HepG2 (cell line): Measurements from ENCODE around the gene CMTM4. TPM values are rescaled to one million over a fixed set of nuclear protein-coding genes. Genes with fewer than 3 reads are reported as not detected.

Experiments
- ATAC-seq: fragments of 200-7000 bp; cut with Tn5 transposase; 3 replicates; pipeline ENCODE4 v1.9.1; 2020; ENCODE audit warnings: mild to moderate bottlenecking, moderate library complexity
- BruUV-seq: library from RNA; stranded (reverse); fragments of 400-500 nt; replicated peaks from 2 replicates; lab custom pipeline; 2021; lab: Mats Ljungman, UMichigan
- CTCF ChIA-PET: fragments of 300-600 bp; formaldehyde crosslinking; extraction: SDS; loops from one replicate; lab custom pipeline; 2021; ENCODE audit warnings: low total read pairs, inconsistent platforms, low intra/inter-chr PET ratio; lab: Yijun Ruan, JAX
- POLR2A ChIA-PET: fragments of 350-600 bp; sonication (Branson Sonifier 250); formaldehyde crosslinking; loops from one replicate; lab custom pipeline; 2020; ENCODE audit warnings: antibody characterized with exemption, inconsistent platforms; lab: Yijun Ruan, JAX
- DNase-seq: peaks from one replicate; pipeline ENCODE4 v3.0.0-alpha.2; 2015; ENCODE audit warnings: low spot score
- FAIRE-seq: peaks from 3 replicates; lab custom pipeline; 2011; peaks lifted over from hg19 to GRCh38; lab: Jason Lieb, UNC
- H2AFZ ChIP-seq: one replicate; pipeline ENCODE4 v1.6.1; 2011; ENCODE audit warnings: low read length, inconsistent platforms
- H3K27ac ChIP-seq: fragments of 300-600 bp; 3 replicates; pipeline ENCODE4 v1.8.0; 2011; ENCODE audit warnings: mixed run types, mild to moderate bottlenecking, mixed read lengths, low read length, inconsistent platforms; ENCODE audit not compliant: insufficient read depth; ENCODE audit errors: extremely low read length
- H3K27me3 ChIP-seq, 2 experiments: fragments of 200-600 bp in 1 of 2; 2 replicates in 1 of 2; 3 replicates in 1 of 2; pipeline versions ENCODE4 v1.6.0 to v1.8.0; 2011; ENCODE audit warnings: low read length in 2 of 2, mild to moderate bottlenecking in 2 of 2, moderate library complexity in 2 of 2, inconsistent platforms in 1 of 2; ENCODE audit not compliant: insufficient read depth in 2 of 2, control insufficient read depth in 1 of 2
- H3K36me3 ChIP-seq, 2 experiments: fragments of 200-600 bp in 1 of 2; replicated peaks in 1 of 2; 2 replicates in 1 of 2; 3 replicates in 1 of 2; pipeline versions ENCODE4 v1.5.1 to v1.8.0; 2011; ENCODE audit warnings: low read length in 2 of 2, inconsistent platforms in 1 of 2; ENCODE audit not compliant: insufficient read depth in 2 of 2, control insufficient read depth in 1 of 2
- H3K4me1 ChIP-seq: 2 replicates; pipeline ENCODE4 v1.5.1; 2012; ENCODE audit warnings: low read length, inconsistent platforms; ENCODE audit not compliant: insufficient read depth
- H3K4me2 ChIP-seq: 2 replicates; pipeline ENCODE4 v1.6.0; 2011; ENCODE audit warnings: low read depth, low read length, inconsistent platforms
- H3K4me3 ChIP-seq, 3 experiments: fragments of 200-600 bp in 1 of 3; sonication (generic), shearing (Covaris generic) in 1 of 3; replicated peaks in 1 of 3; 2 replicates each; pipeline ENCODE4 v1.5.1; 2011 to 2016; ENCODE audit warnings: low read length in 3 of 3, inconsistent platforms in 2 of 3, low read depth in 2 of 3, mild to moderate bottlenecking in 2 of 3, control low read depth in 1 of 3, mixed read lengths in 1 of 3; ENCODE audit not compliant: insufficient read depth in 1 of 3
- H3K79me2 ChIP-seq: one replicate; pipeline ENCODE4 v1.6.1; 2011; ENCODE audit warnings: low read length, inconsistent platforms; ENCODE audit not compliant: insufficient read depth
- H3K9ac ChIP-seq: 2 replicates; pipeline ENCODE4 v1.6.0; 2011; ENCODE audit warnings: mild to moderate bottlenecking, low read depth, low read length, inconsistent platforms; ENCODE audit not compliant: insufficient read depth
- H3K9me3 ChIP-seq: 2 replicates; pipeline ENCODE4 v1.5.1; 2012; ENCODE audit warnings: mild to moderate bottlenecking, low read length
- H4K20me1 ChIP-seq: 2 replicates; pipeline ENCODE4 v1.6.0; 2011; ENCODE audit warnings: inconsistent platforms, mild to moderate bottlenecking, low read length, moderate library complexity; ENCODE audit not compliant: insufficient read depth
- CEBPB ChIP-seq: IDR thresholded peaks from 2 replicates; pipeline ENCODE4 v1.6.1; 2011; ENCODE audit warnings: low read depth, low read length, improper control_type of control experiment, borderline replicate concordance
- CENPX ChIP-seq: sonication (generic); formaldehyde crosslinking; IDR thresholded peaks from 2 replicates; pipeline ENCODE4 v1.9.0; 2021; ENCODE audit warnings: mild to moderate bottlenecking, missing genetic modification reagents, moderate library complexity
- CHD4 ChIP-seq: fragments of 200-600 bp; sonication (generic); IDR thresholded peaks from 2 replicates; pipeline ENCODE4 v1.7.0; 2017; ENCODE audit warnings: mild to moderate bottlenecking, low read length, borderline replicate concordance
- DPF2 ChIP-seq: sonication (generic); formaldehyde crosslinking; IDR thresholded peaks from 2 replicates; pipeline ENCODE4 v1.4.0; 2020; ENCODE audit warnings: mild to moderate bottlenecking, low read depth, missing genetic modification reagents, borderline replicate concordance
- NCOR1 ChIP-seq: fragments of 200-600 bp; sonication (generic); IDR thresholded peaks from 2 replicates; pipeline ENCODE4 v1.7.0; 2017; ENCODE audit warnings: antibody characterized with exemption, low read length, borderline replicate concordance
- NFE2L1 ChIP-seq: sonication (generic); formaldehyde crosslinking; IDR thresholded peaks from 2 replicates; pipeline ENCODE4 v1.4.0; 2020; ENCODE audit warnings: missing genetic modification reagents, mild to moderate bottlenecking, borderline replicate concordance
- NFE2L2 ChIP-seq: fragments of 150-350 bp; IDR thresholded peaks from 2 replicates; pipeline ENCODE4 v1.6.1; 2014; ENCODE audit warnings: low read length
- RFXANK ChIP-seq: IDR thresholded peaks from 2 replicates; pipeline ENCODE4 v1.6.1; 2016
- RNF219 ChIP-seq: sonication (generic); formaldehyde crosslinking; IDR thresholded peaks from 2 replicates; pipeline ENCODE4 v1.5.0; 2020; ENCODE audit warnings: mild to moderate bottlenecking, missing genetic modification reagents
- TBX2 ChIP-seq: sonication (generic); formaldehyde crosslinking; IDR thresholded peaks from 2 replicates; pipeline ENCODE4 v1.5.0; 2020; ENCODE audit warnings: missing genetic modification reagents, mild to moderate bottlenecking, borderline replicate concordance
- TCF7L2 ChIP-seq: IDR thresholded peaks from 2 replicates; pipeline ENCODE4 v1.6.1; 2011; ENCODE audit warnings: mild to moderate bottlenecking, low read depth, low read length, moderate library complexity
- TRAFD1 ChIP-seq: sonication (generic); formaldehyde crosslinking; IDR thresholded peaks from 2 replicates; pipeline ENCODE4 v1.5.1; 2020; ENCODE audit warnings: missing genetic modification reagents, mild to moderate bottlenecking, borderline replicate concordance
- XRCC5 ChIP-seq: fragments of 200-400 bp; formaldehyde crosslinking; optimal IDR thresholded peaks from 2 replicates; pipeline ENCODE3; 2017; ENCODE audit warnings: mild to moderate bottlenecking, low read length
- ZNF629 ChIP-seq: sonication (generic); formaldehyde crosslinking; conservative IDR thresholded peaks from 2 replicates; pipeline ENCODE4 v1.5.0; 2020; ENCODE audit warnings: missing genetic modification reagents
- ZNF713 ChIP-seq: sonication (generic); formaldehyde crosslinking; IDR thresholded peaks from 2 replicates; pipeline ENCODE4 v1.4.0; 2020; ENCODE audit warnings: mild to moderate bottlenecking, missing genetic modification reagents
- WGBS: methylation state at CpG from one replicate; pipeline ENCODE4 v1.1.6; 2017; ENCODE audit warnings: low lambda C conversion rate; 5-methylcytosine and 5-hydroxymethylcytosine counted together
- in situ Hi-C: cut with HindIII; loops from 2 replicates; pipeline ENCODE4 v1.10.0; 2017; ENCODE audit warnings: low pct_unique_long_range_greater_than_20kb; ENCODE audit not compliant: extremely low pct_ligation_motif_present
- intact Hi-C: fragments of 100-400 bp; cut with micrococcal nuclease; formaldehyde crosslinking; loops from one replicate; pipeline ENCODE4 v1.10.0; 2022; ENCODE audit not compliant: unreplicated experiment
- polyA plus RNA-seq, 8 experiments: library from polyadenylated mRNA; depleted of rRNA in 3 of 8; stranded (reverse) in 7 of 8; unstranded in 1 of 8; fragments of >200 nt; fragmentation: Illumina TruSeq in 4 of 8; extraction: Trizol in 4 of 8; gene quantifications; 2 replicates each; pipeline versions ENCODE4 v1.2.1 to v1.2.3, GENCODE V29; 2011 to 2016; ENCODE audit warnings: low read depth in 4 of 8, missing spikeins in 1 of 8, mixed read lengths in 1 of 8; ENCODE audit not compliant: insufficient read depth in 1 of 8
- total RNA-seq, 5 experiments: library from RNA; depleted of rRNA; stranded (reverse); fragments of >200 nt; fragmentation: Illumina TruSeq; extraction: Trizol; gene quantifications; 2 replicates each; pipeline ENCODE4 v1.2.3, GENCODE V29; 2016; ENCODE audit warnings: low read depth in 1 of 5
- TF ChIP-seq, protein P1 (sequence below): sonication (generic); formaldehyde crosslinking; IDR thresholded peaks from 2 replicates; pipeline ENCODE4 v1.8.0; 2022; ENCODE audit warnings: mild to moderate bottlenecking, missing genetic modification reagents
- TF ChIP-seq, protein P2 (sequence below): sonication (generic); formaldehyde crosslinking; IDR thresholded peaks from 2 replicates; pipeline ENCODE4 v1.9.0; 2021; ENCODE audit warnings: missing genetic modification reagents, borderline replicate concordance

Gene CMTM4
- total and polyA plus RNA-seq, 2 of the 13 experiments (the other 11 are each of a cell fraction or from before 2014, with no cell fraction given), result 32.0 to 36.3 TPM

DNA sequence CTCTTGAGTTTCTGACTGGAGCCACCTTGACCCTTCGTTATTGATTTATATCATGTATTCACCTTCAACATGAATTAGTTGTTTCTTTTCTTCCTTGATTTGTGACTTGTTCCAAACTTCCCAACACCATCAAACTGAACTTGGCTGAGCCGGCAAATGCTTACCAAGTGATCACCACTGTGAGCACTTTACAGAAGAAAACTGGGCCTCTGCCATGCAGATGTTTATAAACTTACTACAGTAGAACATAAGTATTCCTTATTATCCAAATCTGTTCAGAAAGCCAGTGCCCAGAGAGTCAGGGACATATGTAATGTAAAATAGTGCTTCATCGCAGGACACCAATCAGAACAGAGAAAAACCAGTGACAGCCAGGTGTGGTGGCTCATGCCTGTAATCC, 19.9 kb downstream of the CMTM4 start:
- H3K4me2 ChIP-seq, result no peak overlapping the region
- H4K20me1 ChIP-seq, result no peaks in the 10 kb centered on the region; the same call in 1 of the 2 replicates
- no peak overlapping the region for H3K4me3 ChIP-seq
- BruUV-seq, result no TSS peak
- no peak for DNase-seq
- no peaks in the 10 kb centered on the region for H3K79me2 ChIP-seq
- POLR2A ChIA-PET, result no interaction called here
- H2AFZ ChIP-seq, result no peak overlapping the region
- H3K9me3 ChIP-seq, result no peaks in the 10 kb centered on the region
- 94% methylated on average over 3 of the region's 3 CpGs for WGBS
- H3K4me1 ChIP-seq, result peaks cover 9% of the 10 kb centered on the region
- intact Hi-C loops, result no loop called here
- H3K27ac ChIP-seq, result no peak overlapping the region
- ATAC-seq, result no peak
- in situ Hi-C loops, result no loop called here
- no peaks in the 10 kb centered on the region for H3K27me3 ChIP-seq
- no peak overlapping the region for H3K9ac ChIP-seq
- peak; percentile 4 for FAIRE-seq
- no peak for TF ChIP-seq ZNF713
- TF ChIP-seq CEBPB, result no peak
- no peak for TF ChIP-seq ZNF629 (CRISPR knock-in tag)
- no peak for TF ChIP-seq RFXANK (CRISPR knock-in tag)
- no peak for TF ChIP-seq NFE2L2
- TF ChIP-seq NFE2L1 (CRISPR knock-in tag), result no peak
- no peak for TF ChIP-seq CHD4
- TF ChIP-seq TBX2 (CRISPR knock-in tag), result no peak
- TF ChIP-seq NCOR1, result no peak
- TF ChIP-seq TRAFD1 (CRISPR knock-in tag), result no peak
- TF ChIP-seq CENPX, result no peak
- no peak for TF ChIP-seq TCF7L2
- no peak for TF ChIP-seq RNF219 (CRISPR knock-in tag)
- no peak for TF ChIP-seq DPF2 (CRISPR knock-in tag)
- TF ChIP-seq, protein P1, sequence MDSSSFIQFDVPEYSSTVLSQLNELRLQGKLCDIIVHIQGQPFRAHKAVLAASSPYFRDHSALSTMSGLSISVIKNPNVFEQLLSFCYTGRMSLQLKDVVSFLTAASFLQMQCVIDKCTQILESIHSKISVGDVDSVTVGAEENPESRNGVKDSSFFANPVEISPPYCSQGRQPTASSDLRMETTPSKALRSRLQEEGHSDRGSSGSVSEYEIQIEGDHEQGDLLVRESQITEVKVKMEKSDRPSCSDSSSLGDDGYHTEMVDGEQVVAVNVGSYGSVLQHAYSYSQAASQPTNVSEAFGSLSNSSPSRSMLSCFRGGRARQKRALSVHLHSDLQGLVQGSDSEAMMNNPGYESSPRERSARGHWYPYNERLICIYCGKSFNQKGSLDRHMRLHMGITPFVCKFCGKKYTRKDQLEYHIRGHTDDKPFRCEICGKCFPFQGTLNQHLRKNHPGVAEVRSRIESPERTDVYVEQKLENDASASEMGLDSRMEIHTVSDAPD (CRISPR knock-in tag), result no peak
- TF ChIP-seq XRCC5, result no peak
- TF ChIP-seq, protein P2, sequence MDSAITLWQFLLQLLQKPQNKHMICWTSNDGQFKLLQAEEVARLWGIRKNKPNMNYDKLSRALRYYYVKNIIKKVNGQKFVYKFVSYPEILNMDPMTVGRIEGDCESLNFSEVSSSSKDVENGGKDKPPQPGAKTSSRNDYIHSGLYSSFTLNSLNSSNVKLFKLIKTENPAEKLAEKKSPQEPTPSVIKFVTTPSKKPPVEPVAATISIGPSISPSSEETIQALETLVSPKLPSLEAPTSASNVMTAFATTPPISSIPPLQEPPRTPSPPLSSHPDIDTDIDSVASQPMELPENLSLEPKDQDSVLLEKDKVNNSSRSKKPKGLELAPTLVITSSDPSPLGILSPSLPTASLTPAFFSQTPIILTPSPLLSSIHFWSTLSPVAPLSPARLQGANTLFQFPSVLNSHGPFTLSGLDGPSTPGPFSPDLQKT (CRISPR knock-in tag), result no peak
- peaks cover 0 to 4% of the 10 kb centered on the region in 2 experiments; a peak in 2 of 5 replicates for H3K36me3 ChIP-seq
- CTCF ChIA-PET, result no interaction called here
